Liver (tissue), 9 donors: ENCODE measurements around the gene CMTM4. TPM values are rescaled to one million over a fixed set of nuclear protein-coding genes. Genes with fewer than 3 reads are reported as not detected.

Experiments
- DNase-seq: peaks from one replicate; pipeline ENCODE4 v3.0.0-alpha.2; 2017; ENCODE audit warnings: low spot score
- H3K27ac ChIP-seq, 2 donors: one replicate each; pipeline ENCODE4 v1.7.0; 2013; ENCODE audit warnings: inconsistent platforms in 2 of 2, low read length in 2 of 2, control low read depth in 1 of 2, low read depth in 1 of 2, mild to moderate bottlenecking in 1 of 2
- H3K27me3 ChIP-seq, 4 donors: one replicate each; pipeline versions ENCODE4 v1.6.1 to v1.7.0; 2013; ENCODE audit warnings: low read length in 3 of 4, inconsistent platforms in 1 of 4, mild to moderate bottlenecking in 1 of 4, moderate library complexity in 1 of 4; ENCODE audit not compliant: control insufficient read depth in 4 of 4, insufficient read depth in 4 of 4
- H3K36me3 ChIP-seq, 4 donors: one replicate each; pipeline versions ENCODE4 v1.6.1 to v1.7.0; 2013; ENCODE audit warnings: low read length in 3 of 4, mild to moderate bottlenecking in 3 of 4, low read depth in 1 of 4, moderate library complexity in 1 of 4; ENCODE audit not compliant: control insufficient read depth in 4 of 4, insufficient read depth in 3 of 4
- H3K4me1 ChIP-seq, 4 donors: one replicate each; pipeline versions ENCODE4 v1.6.1 to v1.7.0; 2013; ENCODE audit warnings: low read length in 3 of 4, mild to moderate bottlenecking in 3 of 4, moderate library complexity in 1 of 4; ENCODE audit not compliant: control insufficient read depth in 4 of 4, insufficient read depth in 4 of 4
- H3K4me3 ChIP-seq, 3 donors: one replicate each; pipeline versions ENCODE4 v1.6.1 to v1.7.0; 2013; ENCODE audit warnings: low read length in 3 of 3, control low read depth in 1 of 3, low read depth in 1 of 3, mild to moderate bottlenecking in 1 of 3
- H3K9ac ChIP-seq, 2 donors: one replicate each; pipeline ENCODE4 v1.7.0; 2013; ENCODE audit warnings: low read length in 2 of 2, mild to moderate bottlenecking in 2 of 2, moderate library complexity in 2 of 2, control low read depth in 1 of 2, low read depth in 1 of 2
- H3K9me3 ChIP-seq, 4 donors: one replicate each; pipeline versions ENCODE4 v1.6.1 to v1.7.0; 2013; ENCODE audit warnings: low read length in 3 of 4; ENCODE audit not compliant: control insufficient read depth in 4 of 4
- ATF3 ChIP-seq: IDR thresholded peaks from 2 replicates; pipeline ENCODE4 v1.6.1; 2016; ENCODE audit warnings: antibody characterized with exemption
- CTCF ChIP-seq: fragments of 150-350 bp; IDR thresholded peaks from 2 replicates; pipeline ENCODE4 v1.5.1; 2017; ENCODE audit warnings: improper control_type of control experiment, low read depth, low read length; ENCODE audit not compliant: missing input control
- EGR1 ChIP-seq, 2 donors: IDR thresholded peaks; 2 replicates each; pipeline ENCODE4 v1.6.1; 2016 to 2018; ENCODE audit warnings: antibody characterized with exemption in 2 of 2, low read depth in 2 of 2
- FOXA2 ChIP-seq: IDR thresholded peaks from 2 replicates; pipeline ENCODE4 v1.6.1; 2016; ENCODE audit warnings: antibody characterized with exemption
- GABPA ChIP-seq, 2 donors: IDR thresholded peaks in 1 of 2; conservative IDR thresholded peaks in 1 of 2; 2 replicates each; pipeline ENCODE4 v1.6.1; 2016; ENCODE audit warnings: antibody characterized with exemption in 2 of 2, mild to moderate bottlenecking in 1 of 2, moderate library complexity in 1 of 2
- HNF4A ChIP-seq, 2 donors: conservative IDR thresholded peaks; 2 replicates each; pipeline ENCODE4 v1.6.1; 2016; ENCODE audit warnings: antibody characterized with exemption in 2 of 2, mild to moderate bottlenecking in 2 of 2
- HNF4G ChIP-seq: IDR thresholded peaks from 2 replicates; pipeline ENCODE4 v1.6.1; 2016; ENCODE audit warnings: antibody characterized with exemption
- MAX ChIP-seq: IDR thresholded peaks from 2 replicates; pipeline ENCODE4 v1.6.1; 2016; ENCODE audit warnings: antibody characterized with exemption
- NR2F2 ChIP-seq: IDR thresholded peaks from 2 replicates; pipeline ENCODE4 v1.6.1; 2016; ENCODE audit warnings: antibody characterized with exemption
- RAD21 ChIP-seq, 2 donors: IDR thresholded peaks; 2 replicates each; pipeline ENCODE4 v1.6.1; 2016; ENCODE audit warnings: antibody characterized with exemption in 2 of 2, mild to moderate bottlenecking in 2 of 2
- REST ChIP-seq: IDR thresholded peaks from 2 replicates; pipeline ENCODE4 v1.6.1; 2016; ENCODE audit warnings: antibody characterized with exemption, mild to moderate bottlenecking
- RXRA ChIP-seq, 2 donors: IDR thresholded peaks; 2 replicates each; pipeline ENCODE4 v1.6.1; 2017 to 2018; ENCODE audit warnings: antibody characterized with exemption in 2 of 2, mild to moderate bottlenecking in 1 of 2
- SP1 ChIP-seq: IDR thresholded peaks from 2 replicates; pipeline ENCODE4 v1.6.1; 2018; ENCODE audit warnings: antibody characterized with exemption, mild to moderate bottlenecking
- TAF1 ChIP-seq: conservative IDR thresholded peaks from 2 replicates; pipeline ENCODE4 v1.6.1; 2016; ENCODE audit warnings: antibody characterized with exemption, mild to moderate bottlenecking
- YY1 ChIP-seq: IDR thresholded peaks from 2 replicates; pipeline ENCODE4 v1.6.1; 2016; ENCODE audit warnings: antibody characterized with exemption, mild to moderate bottlenecking
- WGBS: extraction: QIAGEN DNeasy Blood & Tissue Kit; methylation state at CpG from one replicate; pipeline ENCODE4 v1.1.7; 2013; 5-methylcytosine and 5-hydroxymethylcytosine counted together
- polyA plus RNA-seq, 2 donors: library from polyadenylated mRNA; stranded (reverse) in 1 of 2; unstranded in 1 of 2; fragments of 200-250 nt in 1 of 2; fragments of >200 nt in 1 of 2; fragmentation: Nextera tagmentation in 1 of 2; extraction: Ambion mirVana in 1 of 2; gene quantifications; one replicate each; pipeline versions ENCODE4 v1.2.1 to v1.2.3, GENCODE V29; 2013 to 2015
- total RNA-seq, 2 donors: library from RNA; depleted of rRNA; stranded (reverse); fragments of >200 nt; gene quantifications; one replicate each; pipeline ENCODE4 v1.2.3, GENCODE V29; 2014
- donor health status: healthy.
- donor health status: healthy.
- donor health status: healthy.
- donor health status: healthy.
- donor health status: healthy.

The CMTM4 gene
- total and polyA plus RNA-seq, 4 donors: 2.9 to 19.7 (median 6.3) TPM

- Histone ChIP-seq H3K4me1 (peaks cover 0 to 9% (median 3%) of the 10 kb centered on the region in 4 donors), H3K27ac (no peak overlapping the region), H3K9ac (no peak overlapping the region), H3K9me3 (no peaks in the 10 kb centered on the region), H3K4me3 (no peak overlapping the region), H3K36me3 (no peaks in the 10 kb centered on the region), H3K27me3 (no peaks in the 10 kb centered on the region)
- 96% methylated on average over 1 of the region's 1 CpG for WGBS
- DNase-seq: no peak
- no peak for TF ChIP-seq TAF1
These were observed 96.1 kb downstream of the CMTM4 start for GRCh38 chr16:66600477-66600876.

- H3K4me3 ChIP-seq: no peak overlapping the region
These were observed 96.8 kb downstream of the CMTM4 start for GRCh38 chr16:66599726-66600125.

GRCh38 chr16:66598111-66598510 is 98.4 kb downstream of the CMTM4 start:
- Histone ChIP-seq H3K27ac (no peak overlapping the region), H3K36me3 (no peaks in the 10 kb centered on the region), H3K4me1 (no peaks in the 10 kb centered on the region), H3K9me3 (no peaks in the 10 kb centered on the region), H3K27me3 (no peaks in the 10 kb centered on the region), H3K4me3 (no peak overlapping the region), H3K9ac (no peak overlapping the region)
- no peak for TF ChIP-seq TAF1
- no peak for TF ChIP-seq CTCF
- no peak for TF ChIP-seq EGR1 (IDR thresholded peaks at IDR 0.05; ENCODE audit: low read depth in 2 of 2)
- TF ChIP-seq FOXA2: no peak
- no peak for TF ChIP-seq GABPA (IDR thresholded peaks at IDR 0.05 in 1 of 2, conservative IDR thresholded peaks at IDR 0.05 in 1 of 2)
- no peak for DNase-seq
- 87% methylated on average over 3 of the region's 3 CpGs for WGBS

More at GRCh38 chr16:66599726-66600125, 96.8 kb downstream of the CMTM4 start:
- no peaks in the 10 kb centered on the region for H3K9me3 ChIP-seq
- H3K9ac ChIP-seq: no peak overlapping the region
- no peak overlapping the region for H3K27ac ChIP-seq
- TF ChIP-seq FOXA2 (no peak), REST (no peak), HNF4G (no peak), SP1 (no peak), GABPA (IDR thresholded peaks at IDR 0.05 in 1 of 2, conservative IDR thresholded peaks at IDR 0.05 in 1 of 2) (no peak), RXRA (IDR thresholded peaks at IDR 0.05) (no peak), RAD21 (IDR thresholded peaks at IDR 0.05) (no peak), EGR1 (IDR thresholded peaks at IDR 0.05; ENCODE audit: low read depth in 2 of 2) (no peak), YY1 (no peak), ATF3 (no peak), MAX (no peak), TAF1 (no peak), NR2F2 (no peak), HNF4A (conservative IDR thresholded peaks at IDR 0.05) (no peak)
- H3K4me1 ChIP-seq: peaks cover 0 to 9% (median 3%) of the 10 kb centered on the region in 4 donors
- DNase-seq: no peak
- H3K27me3 ChIP-seq: no peaks in the 10 kb centered on the region
- H3K36me3 ChIP-seq: no peaks in the 10 kb centered on the region
- 94% methylated on average over 4 of the region's 4 CpGs for WGBS
